ELR (cell line): ENCODE results near the gene CDC14B.
A peak's percentile ranks its signal among the peaks of the same experiment; 100 is the strongest.
"Not testable (repeated sequence)": the region's sequence is repeated elsewhere in the genome, so short reads cannot be mapped to it uniquely, and the experiment has no call there.

Experiments used
- DNase-seq: peaks from one replicate; pipeline ENCODE4 v3.0.0-alpha.2; 2015; ENCODE audit warnings: low read depth

Gene CDC14B

DNA sequence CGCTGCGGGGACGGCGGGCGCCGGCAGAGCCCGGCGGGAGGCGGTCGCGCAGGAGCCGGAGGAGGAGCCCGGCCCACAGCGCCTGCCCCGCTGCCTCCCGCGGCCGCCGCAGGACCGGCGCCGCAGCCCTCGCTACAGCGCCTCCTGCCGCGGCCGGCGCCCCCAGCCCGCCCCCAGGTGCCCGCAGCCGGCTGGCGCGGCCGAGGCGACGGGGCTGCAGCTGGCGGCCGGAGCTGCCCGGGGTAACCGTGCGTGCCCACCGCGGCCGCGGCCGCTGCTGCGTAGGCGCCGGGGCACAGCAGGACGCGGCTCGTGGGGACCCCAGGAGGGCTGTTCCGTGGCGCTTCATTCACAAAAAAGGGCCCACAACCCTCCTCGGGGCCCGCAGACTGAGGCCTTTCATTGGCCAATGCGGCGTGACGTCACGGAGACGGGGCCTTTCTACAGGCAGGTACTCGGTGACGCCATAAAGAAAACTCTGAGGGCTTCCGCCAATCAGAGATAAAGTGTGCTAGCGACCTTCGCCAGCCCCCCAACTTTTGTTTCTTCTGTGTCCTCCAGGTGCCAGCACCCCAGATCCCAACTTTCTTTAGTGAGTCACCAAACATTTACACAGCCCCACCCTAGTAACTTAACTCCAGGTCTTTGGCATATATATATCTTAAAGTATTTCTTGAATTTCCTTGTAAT is at the start of gene CDC14B:
Gene CDC14B, minus strand, starts transcription at position 353 of the 690 bp plus-strand sequence. CDS start 465 bp downstream, outside the sequence.
- DNase-seq = peak; percentile 88

DNA sequence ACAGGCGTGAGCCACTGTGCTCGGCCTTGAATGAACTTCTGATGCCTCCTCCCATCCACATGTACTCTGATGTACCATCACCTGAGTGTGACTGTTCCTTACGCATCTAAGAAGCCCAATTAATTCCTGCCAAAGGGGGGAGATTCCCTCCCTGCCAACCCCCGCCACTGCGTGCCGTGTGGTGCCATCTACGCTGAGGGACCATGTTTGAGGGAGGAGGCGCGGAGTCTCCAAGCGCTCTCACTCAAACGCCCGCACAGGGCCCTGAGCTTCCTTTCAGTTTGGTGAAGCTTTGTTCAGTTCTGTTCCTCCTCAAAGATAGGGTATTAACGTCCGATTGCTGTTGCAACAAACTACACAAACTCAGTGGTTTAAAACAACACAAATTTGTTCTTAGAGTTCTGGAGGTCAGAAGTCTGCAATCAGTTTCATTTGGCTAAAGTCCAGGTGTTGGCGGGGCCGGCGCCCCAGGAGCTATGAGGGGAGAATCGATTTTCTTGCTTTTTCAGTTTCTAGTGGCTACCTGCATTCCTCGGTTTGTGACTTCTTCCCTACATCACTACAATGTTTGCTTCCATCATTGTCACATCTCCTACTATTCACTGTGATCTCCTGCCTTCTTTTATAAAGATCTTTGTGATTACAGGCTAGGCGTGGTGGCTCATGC is 49.4 kb upstream of the CDC14B start:
- DNase-seq = no peak

DNA sequence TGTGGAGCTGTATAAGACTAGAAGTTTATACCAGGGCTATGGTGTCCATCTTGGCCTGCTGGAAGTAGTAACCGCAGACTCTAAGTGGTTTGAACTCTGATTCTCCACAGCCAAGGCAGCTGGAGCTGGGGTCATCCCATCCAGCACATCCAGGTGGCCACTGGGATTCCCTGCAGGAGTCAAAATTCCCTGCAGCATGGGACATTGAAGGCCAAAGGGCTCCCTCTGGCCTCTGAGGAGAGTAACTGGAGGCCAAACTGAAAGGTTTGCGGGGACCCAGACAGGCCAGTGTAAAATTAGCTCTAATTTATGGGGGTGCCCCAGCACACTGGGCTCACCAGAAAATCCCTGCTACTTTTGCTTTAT is 47.7 kb upstream of the CDC14B start:
- DNase-seq = peak; percentile 20

DNA sequence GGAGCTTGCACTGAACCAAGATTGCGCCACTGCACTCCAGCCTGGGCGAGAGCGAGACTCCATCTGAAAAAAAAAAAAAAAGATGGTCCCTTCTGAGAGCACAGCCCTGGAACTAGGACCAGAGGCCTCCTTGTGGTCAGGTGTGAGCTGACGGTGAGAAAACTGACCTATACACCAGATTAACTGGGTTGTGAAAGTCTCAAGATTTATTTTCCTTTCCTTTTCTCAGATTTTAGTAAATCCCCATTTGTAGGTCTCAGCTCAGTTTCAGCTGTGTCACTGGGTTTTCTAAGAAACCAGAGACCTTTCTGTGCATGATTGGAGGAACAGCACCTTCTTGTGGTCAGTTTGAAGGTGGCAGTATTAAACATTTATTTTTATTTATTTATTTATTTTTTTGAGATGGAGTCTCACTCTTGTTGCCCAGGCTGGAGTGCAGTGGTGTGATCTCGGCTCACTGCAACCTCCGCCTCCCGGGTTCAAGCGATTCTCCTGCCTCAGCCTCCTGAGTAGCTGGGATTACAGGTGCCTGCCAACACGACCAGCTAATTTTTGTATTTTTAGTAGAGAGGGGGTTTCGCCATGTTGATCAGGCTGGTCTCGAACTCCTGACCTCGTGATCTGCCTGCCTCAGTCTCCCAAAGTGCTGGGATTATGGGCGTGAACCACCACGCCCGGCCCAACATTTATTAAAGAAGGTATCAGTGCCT is 47.2 kb upstream of the CDC14B start:
- DNase-seq = peak; percentile 77

DNA sequence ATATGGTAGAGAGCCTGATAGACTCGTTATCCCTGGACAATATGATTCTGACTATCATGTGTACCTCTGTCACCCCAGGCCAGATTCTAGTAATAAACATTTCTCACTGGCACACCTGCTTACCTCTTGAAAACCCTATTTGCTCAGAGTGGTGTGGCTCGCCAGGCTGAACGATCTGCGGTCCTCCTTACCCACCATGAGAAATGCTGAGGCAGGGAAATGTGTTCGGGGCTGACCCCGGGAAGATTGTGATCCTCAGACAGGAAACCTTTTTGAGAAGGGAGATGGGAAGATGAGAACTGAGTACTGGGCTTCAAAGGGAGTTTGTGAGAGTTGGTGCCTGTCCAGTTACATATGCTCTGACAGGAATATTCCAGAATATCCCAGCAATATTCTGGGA is 46.1 kb upstream of the CDC14B start:
- no peak for DNase-seq

DNA sequence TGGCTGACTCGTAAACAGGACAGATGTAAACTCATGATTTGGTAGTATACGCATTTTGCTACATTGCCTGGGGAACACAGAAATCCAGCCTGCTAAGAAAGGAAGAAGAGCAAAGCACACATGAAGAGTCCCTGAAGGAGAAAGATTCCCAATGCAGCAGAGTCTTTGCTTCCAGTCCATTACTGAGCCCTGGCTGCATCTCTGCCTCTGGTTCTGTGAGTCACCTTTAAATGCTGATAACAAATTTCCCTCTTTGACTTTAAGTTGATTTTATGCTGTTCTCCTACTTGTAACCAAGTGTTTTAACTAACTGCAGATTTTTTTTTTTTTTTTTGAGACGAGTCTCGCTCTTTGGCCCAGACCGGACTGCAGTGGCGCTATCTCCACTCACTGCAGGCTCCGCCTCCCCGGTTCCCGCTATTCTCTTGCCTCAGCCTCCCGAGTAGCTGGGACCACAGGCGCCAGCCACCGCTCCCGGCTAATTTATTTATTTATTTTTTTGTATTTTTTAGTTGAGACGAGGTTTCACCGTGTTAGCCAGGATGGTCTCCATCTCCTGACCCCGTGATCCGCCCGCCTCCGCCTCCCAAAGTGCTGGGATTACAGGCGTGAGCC is 44.0 kb upstream of the CDC14B start:
- DNase-seq = no peak

DNA sequence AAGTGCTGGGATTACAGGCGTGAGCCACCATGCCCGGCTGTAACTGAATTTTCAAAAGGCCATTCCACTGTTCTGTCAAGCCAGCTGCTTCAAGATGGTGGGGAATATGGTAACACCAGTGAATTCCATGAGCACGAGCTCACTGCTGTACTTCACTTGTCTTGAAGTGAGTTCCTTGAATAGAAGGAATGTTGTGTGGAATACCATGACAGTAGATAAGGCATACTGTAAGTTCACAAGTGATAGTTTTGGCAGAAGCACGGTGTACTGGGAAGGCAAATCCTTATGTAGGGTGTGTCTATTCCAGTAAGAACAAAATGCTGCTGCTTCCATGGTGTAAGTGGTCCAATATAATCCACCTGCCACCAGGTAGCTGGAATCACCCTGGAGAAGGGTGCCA is 42.1 kb upstream of the CDC14B start:
- DNase-seq = no peak

DNA sequence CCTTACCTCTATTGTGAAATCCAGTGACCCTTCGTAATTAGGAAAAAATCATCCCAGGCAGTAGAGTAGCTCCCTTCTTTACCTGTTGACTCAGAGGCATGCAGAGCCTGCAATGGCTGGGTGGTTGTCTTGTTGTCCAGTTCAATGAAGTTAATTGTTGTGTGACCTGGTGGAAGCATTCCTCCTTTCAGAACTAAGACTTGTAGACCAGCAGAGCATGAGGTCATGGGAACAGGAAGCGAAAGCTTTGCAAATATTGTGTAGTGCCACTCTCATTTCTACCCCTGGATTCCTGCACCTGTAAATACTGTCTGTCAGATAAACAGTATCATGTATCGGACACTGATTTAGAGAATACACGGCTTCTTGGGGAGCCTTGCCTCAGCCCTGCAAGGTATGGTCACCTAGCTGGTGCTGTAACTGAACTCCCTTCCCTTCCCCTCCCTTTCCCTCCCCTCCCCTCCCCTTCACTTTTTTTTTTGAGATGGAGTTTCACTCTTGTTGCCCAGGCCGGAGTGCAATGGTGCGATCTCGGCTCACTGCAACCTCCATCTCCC is 41.1 kb upstream of the CDC14B start:
- DNase-seq = no peak

DNA sequence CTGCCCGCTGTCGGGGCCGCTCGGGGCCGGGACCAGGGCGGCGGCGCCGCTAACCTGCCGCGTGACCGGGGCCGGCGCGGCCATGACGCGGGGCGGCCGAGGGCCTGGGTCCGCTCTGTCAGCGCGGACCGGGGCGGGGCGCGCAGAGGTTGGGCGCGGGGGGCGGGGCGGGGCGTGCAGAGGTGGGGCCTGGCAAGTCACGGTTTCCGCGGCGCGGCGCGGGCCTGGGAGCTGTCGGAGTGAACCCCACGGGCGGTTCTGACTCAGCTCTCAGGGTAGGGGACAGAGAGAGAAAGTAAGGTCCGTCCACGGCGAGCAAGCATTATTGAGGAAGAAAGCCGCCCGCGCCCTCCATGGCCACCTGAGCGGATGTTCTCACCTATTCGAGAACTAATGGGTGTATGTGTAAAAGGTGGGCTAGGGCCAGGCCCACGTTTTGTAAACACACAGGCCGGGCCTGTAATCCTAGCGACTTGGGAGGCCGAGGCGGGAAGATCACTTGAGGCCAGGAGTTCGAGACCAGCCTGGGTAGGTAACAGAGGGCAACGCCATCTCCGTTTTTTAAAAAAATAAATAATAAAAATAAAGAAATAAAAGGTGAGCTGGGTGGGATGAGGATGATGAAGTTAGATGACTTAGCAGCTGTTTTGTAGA is 35.7 kb upstream of the CDC14B start, which contains the start of gene PRXL2C:
Gene PRXL2C, minus strand, starts transcription at position 120 of the 654 bp plus-strand sequence. Its CDS starts 36 bp downstream, at position 84.
- peak; percentile 83 for DNase-seq

DNA sequence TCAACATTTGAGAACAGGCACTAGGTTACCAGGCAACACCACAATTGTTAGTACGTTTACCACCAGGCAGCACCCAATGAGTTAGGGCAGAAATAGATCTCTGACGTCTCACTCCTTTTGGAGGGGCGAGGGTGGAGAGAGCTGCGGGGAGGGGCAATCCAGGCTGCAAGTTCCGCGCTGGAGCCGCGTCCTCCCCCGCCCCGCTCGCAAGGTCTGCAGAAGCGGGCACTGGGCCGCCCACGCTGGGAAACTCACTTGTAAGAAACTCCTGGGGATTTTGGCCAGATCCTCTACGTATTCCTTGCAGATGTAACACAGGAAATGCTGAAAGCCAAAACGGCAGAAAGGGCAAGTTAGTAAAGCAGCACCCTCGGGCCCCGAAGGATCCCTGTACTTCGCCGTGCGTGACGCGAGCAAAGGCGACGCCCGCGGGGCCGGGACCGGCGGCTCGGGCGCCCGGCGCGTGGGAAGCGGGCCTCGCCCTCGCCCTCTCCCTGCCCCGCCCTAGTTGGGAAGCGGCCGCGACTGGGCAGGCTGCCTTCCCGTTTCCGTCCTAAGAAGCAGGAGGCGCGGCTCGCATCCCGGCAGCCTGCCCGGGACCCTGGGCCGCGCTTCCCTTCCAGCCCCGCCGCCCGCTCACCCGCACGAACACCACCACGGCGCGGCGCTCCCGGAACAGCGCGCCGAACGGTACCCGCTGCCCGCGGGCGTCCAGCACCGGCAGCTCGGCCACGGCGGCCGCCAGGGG is 35.0 kb upstream of the CDC14B start:
- peak; percentile 80 for DNase-seq

DNA sequence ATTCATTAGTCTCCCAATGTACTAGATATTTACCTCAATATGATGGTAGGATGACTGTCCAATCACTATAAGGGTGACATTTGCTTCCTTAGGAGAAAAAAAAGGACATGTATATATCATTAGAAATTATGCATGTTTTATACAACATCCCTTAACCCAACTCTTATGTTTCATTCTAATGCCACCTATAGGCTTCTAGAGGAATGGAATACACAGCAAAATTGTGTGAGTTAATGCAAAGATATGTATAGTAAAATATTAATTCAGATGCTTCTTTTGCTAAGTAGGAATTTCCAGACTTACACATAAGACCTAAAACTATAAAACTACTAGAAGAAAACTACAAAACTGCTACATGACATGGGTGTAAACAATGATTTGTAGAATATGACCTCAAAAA is 32.0 kb upstream of the CDC14B start:
- peak; percentile 66 for DNase-seq

DNA sequence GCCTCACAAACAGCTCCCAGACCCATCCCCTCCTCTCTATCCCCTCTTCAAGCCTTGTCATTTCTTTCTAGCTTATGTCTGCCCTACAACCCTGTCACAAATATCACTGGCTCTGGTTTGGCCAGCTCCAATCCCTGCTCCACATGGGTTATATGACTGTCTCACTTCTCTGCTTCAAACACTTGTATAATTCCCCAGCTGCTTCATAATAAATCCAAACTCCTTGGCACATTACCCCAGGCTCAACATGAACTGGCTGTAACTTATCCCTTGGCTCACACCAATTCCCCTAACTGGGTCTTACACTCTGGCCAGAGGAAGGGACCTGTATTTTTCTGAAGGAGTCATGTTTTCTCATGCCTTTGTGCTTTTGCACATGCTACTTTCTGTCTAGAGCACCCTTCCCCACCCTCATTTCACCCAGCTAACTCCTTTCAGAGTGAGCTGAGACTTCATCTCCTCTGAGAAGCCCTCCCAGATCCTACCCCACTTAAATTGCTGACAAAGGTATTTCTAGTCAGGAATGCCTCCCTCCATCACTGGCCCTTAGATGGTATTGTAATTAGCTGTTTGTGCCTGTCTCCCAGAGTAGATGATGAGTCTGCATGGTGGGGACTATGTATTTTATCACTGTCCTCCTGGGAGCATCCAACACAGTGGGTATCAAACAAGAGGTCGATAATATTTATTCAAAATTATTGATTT is 30.1 kb upstream of the CDC14B start:
- DNase-seq = no peak

DNA sequence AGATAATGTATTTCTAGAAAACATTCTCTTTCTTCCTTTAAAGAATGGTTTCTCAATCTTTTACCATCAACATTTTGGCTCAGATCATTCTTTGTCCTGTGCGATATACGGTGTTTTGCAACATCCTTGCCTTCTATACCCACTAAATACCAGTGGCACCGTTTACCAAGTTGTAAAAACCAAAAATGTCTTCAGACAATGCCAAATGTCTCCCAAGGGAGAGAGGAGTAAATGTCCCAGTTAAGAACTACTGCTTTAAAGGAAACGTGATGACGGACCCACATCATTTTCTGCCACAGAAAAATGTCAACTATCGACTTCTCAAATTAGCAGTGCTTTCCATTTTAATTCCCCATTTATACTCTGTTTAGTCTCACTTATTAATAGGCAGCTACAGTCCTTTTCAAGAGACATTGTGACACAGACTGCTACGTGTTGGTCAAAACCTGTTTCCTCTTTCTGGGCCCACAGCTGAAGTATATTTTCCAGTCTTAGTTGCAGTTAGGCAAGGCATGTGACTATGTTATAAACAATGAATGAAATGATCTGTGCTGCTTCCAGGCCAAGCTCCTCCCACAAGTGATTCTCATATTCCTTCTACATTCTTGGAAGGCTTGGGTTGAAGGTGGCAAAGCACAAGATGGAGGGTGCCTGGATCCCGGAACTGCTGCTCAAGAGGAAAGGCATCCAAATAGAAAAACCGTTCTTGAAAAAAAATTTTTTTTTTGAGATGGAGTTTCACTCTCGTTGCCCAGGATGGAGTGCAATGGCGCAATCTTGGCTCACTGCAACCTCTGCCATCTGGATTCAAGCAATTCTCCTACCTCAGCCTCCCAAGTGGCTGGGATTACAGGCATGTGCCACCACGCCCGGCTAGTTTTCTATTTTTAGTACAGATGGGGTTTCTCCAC is 26.7 kb upstream of the CDC14B start:
- DNase-seq = peak; percentile 55

DNA sequence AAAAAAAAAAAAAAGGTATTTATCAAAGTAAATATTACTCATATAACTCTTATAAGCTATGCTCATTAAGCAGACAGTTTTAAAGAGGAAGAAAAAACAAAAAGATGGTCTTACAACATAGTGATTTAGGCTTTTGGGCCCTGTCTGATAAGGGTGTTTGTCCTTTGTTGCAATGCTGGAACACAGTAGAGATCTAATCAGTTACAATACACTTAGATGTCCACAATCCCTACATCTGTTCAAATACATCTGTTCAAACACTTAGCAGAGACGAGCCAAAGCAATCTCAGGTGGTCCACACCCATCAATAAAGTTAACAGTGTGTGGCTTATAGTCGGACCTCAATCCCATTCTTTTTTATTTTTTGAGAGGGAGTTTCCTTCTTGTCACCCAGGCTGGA is 24.5 kb upstream of the CDC14B start:
- DNase-seq = no peak

DNA sequence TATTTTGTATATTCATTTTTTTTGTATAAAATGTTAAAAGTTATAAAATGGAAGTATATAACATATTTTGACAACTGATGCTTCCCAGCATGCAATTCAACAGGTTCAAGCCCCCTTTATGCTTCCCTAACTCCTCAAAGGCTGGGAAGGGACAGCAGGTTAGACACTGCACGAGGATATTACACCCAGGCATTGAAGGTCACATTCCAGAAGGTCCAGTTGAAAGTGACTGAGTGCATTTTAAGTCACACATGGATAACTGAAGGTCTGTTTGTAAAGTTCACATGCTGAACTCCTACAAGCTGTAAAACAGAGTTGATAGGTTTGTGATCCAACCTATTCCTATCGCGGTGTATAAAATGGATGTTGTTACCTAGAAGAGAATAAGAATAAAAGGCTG is 21.9 kb upstream of the CDC14B start:
- no peak for DNase-seq

DNA sequence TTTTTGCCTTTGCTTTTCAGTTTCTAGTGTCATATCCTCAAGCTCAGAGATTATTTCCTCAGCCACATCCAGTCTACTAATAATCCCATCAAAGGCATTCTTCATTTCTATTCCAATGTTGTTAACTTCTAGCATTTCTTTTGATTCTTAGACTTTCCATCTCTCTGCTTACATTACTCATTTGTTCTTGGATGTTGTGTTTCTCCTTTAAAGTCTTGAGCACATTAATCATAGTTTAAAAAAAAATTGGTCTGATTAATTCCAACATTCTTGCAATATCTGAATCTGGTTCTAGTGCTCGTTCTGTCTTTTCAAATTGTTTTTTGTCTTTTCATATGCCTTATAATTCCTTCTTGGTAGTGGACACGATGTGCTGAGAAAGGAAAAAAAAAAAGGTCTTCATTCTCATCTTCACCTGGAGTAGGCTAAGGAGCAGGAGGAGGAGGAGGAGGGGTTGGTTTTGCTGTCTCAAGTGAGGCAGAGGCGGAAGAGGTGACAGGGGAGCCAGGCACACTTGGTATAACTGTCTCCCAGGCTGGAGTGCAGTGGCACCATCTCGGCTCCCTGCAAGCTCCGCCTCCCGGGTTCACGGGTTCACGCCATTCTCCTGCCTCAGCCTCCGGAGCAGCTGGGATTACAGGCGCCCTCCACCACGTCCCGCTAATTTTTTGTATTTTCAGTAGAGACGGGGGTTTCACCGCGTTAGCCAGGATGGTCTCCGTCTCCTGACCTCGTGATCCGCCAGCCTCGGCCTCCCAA is 19.1 kb upstream of the CDC14B start:
- peak; percentile 11 for DNase-seq

DNA sequence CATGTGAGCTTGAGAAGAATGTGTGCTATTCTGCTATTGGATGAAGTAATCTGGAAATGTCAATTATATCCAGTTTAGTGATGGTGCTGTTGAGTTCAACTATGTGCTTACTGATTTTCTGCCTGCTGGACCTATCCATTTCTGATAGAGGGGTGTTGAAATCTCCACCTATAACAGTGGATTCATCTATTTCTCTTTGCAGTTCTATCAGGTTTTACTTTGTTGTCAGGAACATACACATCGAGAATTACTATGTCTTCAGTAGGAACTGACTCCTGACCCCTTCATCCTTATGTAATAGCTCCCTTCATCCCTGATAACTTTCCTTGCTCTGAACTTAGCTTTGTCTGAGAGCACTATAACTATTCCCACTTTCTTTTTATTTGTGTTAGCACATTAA is 16.7 kb upstream of the CDC14B start:
- DNase-seq = no peak

DNA sequence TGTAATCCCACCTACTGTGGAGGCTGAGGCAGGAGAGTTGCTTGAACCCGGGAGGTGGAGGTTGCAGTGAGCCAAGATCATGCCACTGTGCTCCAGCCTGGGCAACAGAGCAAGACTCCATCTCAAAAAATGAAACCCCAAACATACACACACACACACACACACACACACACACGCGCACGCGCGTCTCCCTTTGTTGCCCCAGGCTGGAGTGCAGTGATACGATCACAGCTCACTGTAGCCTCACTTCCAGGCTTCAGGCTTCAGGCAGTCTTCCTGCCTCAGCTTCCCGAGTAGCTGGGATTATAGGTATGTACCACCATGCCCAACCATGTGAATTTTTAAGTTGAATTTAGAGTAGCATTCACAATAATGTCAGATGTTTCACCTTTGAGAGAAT is 13.9 kb upstream of the CDC14B start:
- DNase-seq = not testable (repeated sequence)

DNA sequence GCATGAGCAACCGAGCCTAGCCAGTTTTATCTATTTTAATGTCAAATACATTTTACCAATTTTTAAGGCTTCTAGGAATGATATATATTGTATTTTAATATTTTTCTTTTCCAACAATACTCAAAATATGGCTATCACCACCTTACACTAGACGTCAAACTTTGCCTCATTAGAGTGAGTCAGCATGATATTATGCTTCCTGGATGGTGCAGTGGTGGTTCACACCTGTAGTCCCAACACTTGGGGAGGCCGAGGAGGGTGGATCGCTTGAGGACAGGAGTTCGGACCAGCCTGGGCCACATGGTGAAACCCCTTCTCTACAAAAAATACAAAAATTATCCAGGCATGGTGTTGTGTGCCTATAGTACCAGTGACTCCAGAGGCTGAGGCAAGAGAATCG is 7.3 kb upstream of the CDC14B start:
- DNase-seq = peak; percentile 30
